HepG2 (cell line): ENCODE measurements around the gene ADAP2. TPM values are rescaled to one million over a fixed set of nuclear protein-coding genes. Genes with fewer than 3 reads are reported as not detected.

ENCODE experiments used
- ATAC-seq: fragments of 200-7000 bp; cut with Tn5 transposase; 3 replicates; pipeline ENCODE4 v1.9.1; 2020; ENCODE audit warnings: mild to moderate bottlenecking, moderate library complexity
- BruUV-seq: library from RNA; stranded (reverse); fragments of 400-500 nt; replicated peaks from 2 replicates; lab custom pipeline; 2021; lab: Mats Ljungman, UMichigan
- CTCF ChIA-PET: fragments of 300-600 bp; formaldehyde crosslinking; extraction: SDS; loops from one replicate; lab custom pipeline; 2021; ENCODE audit warnings: low total read pairs, inconsistent platforms, low intra/inter-chr PET ratio; lab: Yijun Ruan, JAX
- POLR2A ChIA-PET: fragments of 350-600 bp; sonication (Branson Sonifier 250); formaldehyde crosslinking; loops from one replicate; lab custom pipeline; 2020; ENCODE audit warnings: antibody characterized with exemption, inconsistent platforms; lab: Yijun Ruan, JAX
- DNase-seq: peaks from one replicate; pipeline ENCODE4 v3.0.0-alpha.2; 2015; ENCODE audit warnings: low spot score
- FAIRE-seq: peaks from 3 replicates; lab custom pipeline; 2011; peaks lifted over from hg19 to GRCh38; lab: Jason Lieb, UNC
- H2AFZ ChIP-seq: one replicate; pipeline ENCODE4 v1.6.1; 2011; ENCODE audit warnings: low read length, inconsistent platforms
- H3K27ac ChIP-seq: fragments of 300-600 bp; 3 replicates; pipeline ENCODE4 v1.8.0; 2011; ENCODE audit warnings: mixed run types, mild to moderate bottlenecking, mixed read lengths, low read length, inconsistent platforms; ENCODE audit not compliant: insufficient read depth; ENCODE audit errors: extremely low read length
- H3K27me3 ChIP-seq, 2 experiments: fragments of 200-600 bp in 1 of 2; 2 replicates in 1 of 2; 3 replicates in 1 of 2; pipeline versions ENCODE4 v1.6.0 to v1.8.0; 2011; ENCODE audit warnings: low read length in 2 of 2, mild to moderate bottlenecking in 2 of 2, moderate library complexity in 2 of 2, inconsistent platforms in 1 of 2; ENCODE audit not compliant: insufficient read depth in 2 of 2, control insufficient read depth in 1 of 2
- H3K36me3 ChIP-seq, 2 experiments: fragments of 200-600 bp in 1 of 2; replicated peaks in 1 of 2; 2 replicates in 1 of 2; 3 replicates in 1 of 2; pipeline versions ENCODE4 v1.5.1 to v1.8.0; 2011; ENCODE audit warnings: low read length in 2 of 2, inconsistent platforms in 1 of 2; ENCODE audit not compliant: insufficient read depth in 2 of 2, control insufficient read depth in 1 of 2
- H3K4me1 ChIP-seq: 2 replicates; pipeline ENCODE4 v1.5.1; 2012; ENCODE audit warnings: low read length, inconsistent platforms; ENCODE audit not compliant: insufficient read depth
- H3K4me2 ChIP-seq: 2 replicates; pipeline ENCODE4 v1.6.0; 2011; ENCODE audit warnings: low read depth, low read length, inconsistent platforms
- H3K4me3 ChIP-seq, 3 experiments: fragments of 200-600 bp in 1 of 3; sonication (generic), shearing (Covaris generic) in 1 of 3; replicated peaks in 1 of 3; 2 replicates each; pipeline ENCODE4 v1.5.1; 2011 to 2016; ENCODE audit warnings: low read length in 3 of 3, inconsistent platforms in 2 of 3, low read depth in 2 of 3, mild to moderate bottlenecking in 2 of 3, control low read depth in 1 of 3, mixed read lengths in 1 of 3; ENCODE audit not compliant: insufficient read depth in 1 of 3
- H3K79me2 ChIP-seq: one replicate; pipeline ENCODE4 v1.6.1; 2011; ENCODE audit warnings: low read length, inconsistent platforms; ENCODE audit not compliant: insufficient read depth
- H3K9ac ChIP-seq: 2 replicates; pipeline ENCODE4 v1.6.0; 2011; ENCODE audit warnings: mild to moderate bottlenecking, low read depth, low read length, inconsistent platforms; ENCODE audit not compliant: insufficient read depth
- H3K9me3 ChIP-seq: 2 replicates; pipeline ENCODE4 v1.5.1; 2012; ENCODE audit warnings: mild to moderate bottlenecking, low read length
- H4K20me1 ChIP-seq: 2 replicates; pipeline ENCODE4 v1.6.0; 2011; ENCODE audit warnings: inconsistent platforms, mild to moderate bottlenecking, low read length, moderate library complexity; ENCODE audit not compliant: insufficient read depth
- AGO1 ChIP-seq: fragments of 200-400 bp; formaldehyde crosslinking; IDR thresholded peaks from 2 replicates; pipeline ENCODE4 v1.6.1; 2017; ENCODE audit warnings: mild to moderate bottlenecking, low read depth, low read length, moderate library complexity; ENCODE audit not compliant: poor library complexity, severe bottlenecking
- ATRX ChIP-seq: sonication (generic); formaldehyde crosslinking; IDR thresholded peaks from 2 replicates; pipeline ENCODE4 v1.4.0; 2020; ENCODE audit warnings: missing genetic modification reagents, borderline replicate concordance
- BHLHE40 ChIP-seq: IDR thresholded peaks from 2 replicates; pipeline ENCODE4 v1.6.1; 2011; ENCODE audit warnings: low read length, improper control_type of control experiment
- CTCF ChIP-seq: sonication (generic); formaldehyde crosslinking; IDR thresholded peaks from 2 replicates; pipeline ENCODE4 v1.5.0; 2020; ENCODE audit warnings: mild to moderate bottlenecking, missing genetic modification reagents, moderate library complexity
- KAT8 ChIP-seq: IDR thresholded peaks from 2 replicates; pipeline ENCODE4 v1.6.1; 2016; ENCODE audit warnings: missing genetic modification reagents, missing compliant biosample characterization
- KDM3A ChIP-seq: IDR thresholded peaks from 2 replicates; pipeline ENCODE4 v1.6.1; 2018; ENCODE audit warnings: low read depth, missing compliant biosample characterization
- KDM5B ChIP-seq: sonication (generic); formaldehyde crosslinking; IDR thresholded peaks from 2 replicates; pipeline ENCODE4 v1.4.0; 2020; ENCODE audit warnings: missing genetic modification reagents, mild to moderate bottlenecking, borderline replicate concordance
- KMT2A ChIP-seq: sonication (generic); formaldehyde crosslinking; IDR thresholded peaks from 2 replicates; pipeline ENCODE4 v1.4.0; 2020; ENCODE audit warnings: missing genetic modification reagents
- MAF1 ChIP-seq: sonication (generic); formaldehyde crosslinking; IDR thresholded peaks from 2 replicates; pipeline ENCODE4 v1.5.0; 2020; ENCODE audit warnings: missing genetic modification reagents, borderline replicate concordance
- MXI1 ChIP-seq: IDR thresholded peaks from 3 replicates; pipeline ENCODE4 v1.6.1; 2012; ENCODE audit warnings: low read depth, low read length, inconsistent platforms, borderline replicate concordance
- PHF20 ChIP-seq: sonication (generic); formaldehyde crosslinking; IDR thresholded peaks from 2 replicates; pipeline ENCODE4 v1.5.0; 2020; ENCODE audit warnings: mild to moderate bottlenecking, missing genetic modification reagents
- PLRG1 ChIP-seq: fragments of 450-650 bp; conservative IDR thresholded peaks from 2 replicates; pipeline ENCODE4 v1.6.1; 2016
- RNF2 ChIP-seq: fragments of 450-650 bp; conservative IDR thresholded peaks from 2 replicates; pipeline ENCODE4 v1.6.1; 2016; ENCODE audit warnings: low read depth
- TOE1 ChIP-seq: sonication (generic); formaldehyde crosslinking; IDR thresholded peaks from 2 replicates; pipeline ENCODE4 v1.4.0; 2020; ENCODE audit warnings: mild to moderate bottlenecking, missing genetic modification reagents
- ZEB1 ChIP-seq: IDR thresholded peaks from 2 replicates; pipeline ENCODE4 v1.6.1; 2012; ENCODE audit warnings: mild to moderate bottlenecking, low read depth, inconsistent platforms; ENCODE audit not compliant: insufficient replicate concordance
- ZFP62 ChIP-seq: sonication (generic); formaldehyde crosslinking; IDR thresholded peaks from 2 replicates; pipeline ENCODE4 v1.4.0; 2020; ENCODE audit warnings: missing genetic modification reagents
- ZMYM4 ChIP-seq: sonication (generic); formaldehyde crosslinking; IDR thresholded peaks from 2 replicates; pipeline ENCODE4 v1.8.1; 2023; ENCODE audit warnings: mild to moderate bottlenecking, missing genetic modification reagents
- ZNF232 ChIP-seq: sonication (generic); formaldehyde crosslinking; IDR thresholded peaks from 2 replicates; pipeline ENCODE4 v1.4.0; 2020; ENCODE audit warnings: missing genetic modification reagents, borderline replicate concordance
- ZNF251 ChIP-seq: sonication (generic); formaldehyde crosslinking; IDR thresholded peaks from 2 replicates; pipeline ENCODE4 v1.9.0; 2021; ENCODE audit warnings: mild to moderate bottlenecking, missing genetic modification reagents
- ZNF292 ChIP-seq: sonication (generic); formaldehyde crosslinking; IDR thresholded peaks from 2 replicates; pipeline ENCODE4 v1.8.1; 2022; ENCODE audit warnings: mild to moderate bottlenecking, low read depth, missing genetic modification reagents, borderline replicate concordance
- WGBS: methylation state at CpG from one replicate; pipeline ENCODE4 v1.1.6; 2017; ENCODE audit warnings: low lambda C conversion rate; 5-methylcytosine and 5-hydroxymethylcytosine counted together
- in situ Hi-C: cut with HindIII; loops from 2 replicates; pipeline ENCODE4 v1.10.0; 2017; ENCODE audit warnings: low pct_unique_long_range_greater_than_20kb; ENCODE audit not compliant: extremely low pct_ligation_motif_present
- intact Hi-C: fragments of 100-400 bp; cut with micrococcal nuclease; formaldehyde crosslinking; loops from one replicate; pipeline ENCODE4 v1.10.0; 2022; ENCODE audit not compliant: unreplicated experiment
- polyA plus RNA-seq, 8 experiments: library from polyadenylated mRNA; depleted of rRNA in 3 of 8; stranded (reverse) in 7 of 8; unstranded in 1 of 8; fragments of >200 nt; fragmentation: Illumina TruSeq in 4 of 8; extraction: Trizol in 4 of 8; gene quantifications; 2 replicates each; pipeline versions ENCODE4 v1.2.1 to v1.2.3, GENCODE V29; 2011 to 2016; ENCODE audit warnings: low read depth in 4 of 8, missing spikeins in 1 of 8, mixed read lengths in 1 of 8; ENCODE audit not compliant: insufficient read depth in 1 of 8
- total RNA-seq, 5 experiments: library from RNA; depleted of rRNA; stranded (reverse); fragments of >200 nt; fragmentation: Illumina TruSeq; extraction: Trizol; gene quantifications; 2 replicates each; pipeline ENCODE4 v1.2.3, GENCODE V29; 2016; ENCODE audit warnings: low read depth in 1 of 5
- TF ChIP-seq, protein P1 (sequence below): IDR thresholded peaks from 2 replicates; pipeline ENCODE4 v1.6.1; 2016; ENCODE audit warnings: control low read depth
- TF ChIP-seq, protein P2 (sequence below): sonication (generic); formaldehyde crosslinking; IDR thresholded peaks from 2 replicates; pipeline ENCODE4 v1.5.0; 2020; ENCODE audit warnings: missing genetic modification reagents

Gene ADAP2
- total and polyA plus RNA-seq, 2 of the 13 experiments (the other 11 are each of a cell fraction or from before 2014, with no cell fraction given): 0.51 to 0.70 TPM

DNA sequence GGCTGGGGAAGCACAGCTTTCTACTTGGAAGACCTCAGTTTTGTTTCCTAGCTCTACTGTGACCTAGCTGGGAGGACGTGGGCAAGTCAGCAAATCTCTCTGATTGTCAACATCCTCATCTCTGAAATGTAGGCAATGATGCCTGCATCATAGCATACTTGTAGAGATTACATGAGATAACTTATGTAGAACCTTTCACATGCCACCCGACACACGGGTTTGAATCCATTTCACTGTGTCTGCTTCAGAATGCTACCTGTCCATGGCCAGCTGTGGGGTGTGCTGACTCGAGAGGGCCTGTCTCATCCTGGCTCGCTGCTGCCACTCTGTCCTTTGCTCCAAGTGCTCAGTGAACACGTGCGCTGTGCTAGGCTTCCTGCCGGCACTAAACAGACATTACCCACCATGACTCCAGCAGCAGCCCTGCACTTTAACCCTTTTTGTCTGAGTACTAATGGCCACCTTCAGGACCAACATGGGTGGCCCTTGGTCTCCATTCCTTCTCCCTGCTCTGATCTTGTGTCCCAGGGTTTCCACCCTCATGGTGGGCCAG, 7.4 kb downstream of the ADAP2 start:
- H3K9me3 ChIP-seq: no peaks in the 10 kb centered on the region
- H3K27ac ChIP-seq: no peak overlapping the region
- intact Hi-C loops: no loop called here
- peak overlapping the region; percentile 31 for H3K4me2 ChIP-seq
- FAIRE-seq (peak; percentile 61), DNase-seq (no peak), ATAC-seq (peak; percentile 90)
- no TSS peak for BruUV-seq
- no peak overlapping the region; the same call in 1 of the 2 replicates for H3K9ac ChIP-seq
- peak overlapping the region in 1 of 3 experiments; percentile 5; a peak in 2 of 6 replicates for H3K4me3 ChIP-seq
- ChIA-PET CTCF (no interaction called here), POLR2A (no interaction called here)
- in situ Hi-C loops: no loop called here
- no peaks in the 10 kb centered on the region for H3K27me3 ChIP-seq
- H3K79me2 ChIP-seq: no peaks in the 10 kb centered on the region
- H3K36me3 ChIP-seq: no peaks in the 10 kb centered on the region
- no peaks in the 10 kb centered on the region for H4K20me1 ChIP-seq
- WGBS: 30% methylated on average over 6 of the region's 8 CpGs
- H2AFZ ChIP-seq: no peak overlapping the region
- H3K4me1 ChIP-seq: peaks cover 16% of the 10 kb centered on the region
- TF ChIP-seq ZEB1: no peak
- no peak for TF ChIP-seq ZFP62
- peak; percentile 57; the same call in 1 of the 2 replicates for TF ChIP-seq KDM5B (CRISPR knock-in tag)
- no peak for TF ChIP-seq ZNF251
- peak; percentile 29; the same call in 1 of the 2 replicates for TF ChIP-seq PHF20 (CRISPR knock-in tag)
- no peak for TF ChIP-seq RNF2
- TF ChIP-seq CTCF: peak; percentile 43; the same call in 1 of the 2 replicates
- no peak for TF ChIP-seq AGO1
- peak; percentile 88; the same call in 1 of the 2 replicates for TF ChIP-seq ZNF292
- 0 out of 2 replicates have a peak, but pooled peaks have one; percentile 24 for TF ChIP-seq KAT8 (CRISPR knock-in tag)
- TF ChIP-seq MXI1: peak; percentile 40; the same call in 1 of the 3 replicates
- no peak for TF ChIP-seq ATRX (CRISPR knock-in tag)
- TF ChIP-seq, protein P1, sequence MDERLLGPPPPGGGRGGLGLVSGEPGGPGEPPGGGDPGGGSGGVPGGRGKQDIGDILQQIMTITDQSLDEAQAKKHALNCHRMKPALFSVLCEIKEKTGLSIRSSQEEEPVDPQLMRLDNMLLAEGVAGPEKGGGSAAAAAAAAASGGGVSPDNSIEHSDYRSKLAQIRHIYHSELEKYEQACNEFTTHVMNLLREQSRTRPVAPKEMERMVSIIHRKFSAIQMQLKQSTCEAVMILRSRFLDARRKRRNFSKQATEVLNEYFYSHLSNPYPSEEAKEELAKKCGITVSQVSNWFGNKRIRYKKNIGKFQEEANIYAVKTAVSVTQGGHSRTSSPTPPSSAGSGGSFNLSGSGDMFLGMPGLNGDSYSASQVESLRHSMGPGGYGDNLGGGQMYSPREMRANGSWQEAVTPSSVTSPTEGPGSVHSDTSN (CRISPR knock-in tag): no peak
- TF ChIP-seq ZNF232: no peak
- TF ChIP-seq PLRG1: no peak
- TF ChIP-seq MAF1 (CRISPR knock-in tag): no peak
- TF ChIP-seq, protein P2, sequence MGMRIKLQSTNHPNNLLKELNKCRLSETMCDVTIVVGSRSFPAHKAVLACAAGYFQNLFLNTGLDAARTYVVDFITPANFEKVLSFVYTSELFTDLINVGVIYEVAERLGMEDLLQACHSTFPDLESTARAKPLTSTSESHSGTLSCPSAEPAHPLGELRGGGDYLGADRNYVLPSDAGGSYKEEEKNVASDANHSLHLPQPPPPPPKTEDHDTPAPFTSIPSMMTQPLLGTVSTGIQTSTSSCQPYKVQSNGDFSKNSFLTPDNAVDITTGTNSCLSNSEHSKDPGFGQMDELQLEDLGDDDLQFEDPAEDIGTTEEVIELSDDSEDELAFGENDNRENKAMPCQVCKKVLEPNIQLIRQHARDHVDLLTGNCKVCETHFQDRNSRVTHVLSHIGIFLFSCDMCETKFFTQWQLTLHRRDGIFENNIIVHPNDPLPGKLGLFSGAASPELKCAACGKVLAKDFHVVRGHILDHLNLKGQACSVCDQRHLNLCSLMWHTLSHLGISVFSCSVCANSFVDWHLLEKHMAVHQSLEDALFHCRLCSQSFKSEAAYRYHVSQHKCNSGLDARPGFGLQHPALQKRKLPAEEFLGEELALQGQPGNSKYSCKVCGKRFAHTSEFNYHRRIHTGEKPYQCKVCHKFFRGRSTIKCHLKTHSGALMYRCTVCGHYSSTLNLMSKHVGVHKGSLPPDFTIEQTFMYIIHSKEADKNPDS: no peak
- no peak for TF ChIP-seq ZMYM4
- no peak for TF ChIP-seq TOE1 (CRISPR knock-in tag)
- TF ChIP-seq KDM3A (CRISPR knock-in tag): no peak
- peak; percentile 57 for TF ChIP-seq BHLHE40
- 0 out of 2 replicates have a peak, but pooled peaks have one; percentile 29 for TF ChIP-seq KMT2A (CRISPR knock-in tag)
